ENCODE measurements around the gene CCDC85C.
A peak's percentile ranks its signal among the peaks of the same experiment; 100 is the strongest.

The CCDC85C gene

GRCh38 chr14:99538733-99539132, 65.3 kb downstream of the CCDC85C start:
- TF ChIP-seq CTCF (IDR thresholded peaks at IDR 0.05; ENCODE audit: low read depth, low read length): no peak

GRCh38 chr14:99538275-99538674, 65.7 kb downstream of the CCDC85C start:
- peak in 1 of 2 donors; percentile 25 for DNase-seq (ENCODE audit: low read depth in 2 of 2)
- peak; percentile 16 for TF ChIP-seq CTCF (IDR thresholded peaks at IDR 0.05; ENCODE audit: low read depth, low read length)
- H3K4me3 ChIP-seq (replicated peaks in 1 of 2; ENCODE audit: low read depth in 2 of 2, low read length in 2 of 2): no peak overlapping the region

More at GRCh38 chr14:99538733-99539132, 65.3 kb downstream of the CCDC85C start:
- no peak overlapping the region for H3K4me3 ChIP-seq (replicated peaks in 1 of 2; ENCODE audit: low read depth in 2 of 2, low read length in 2 of 2)
- DNase-seq (ENCODE audit: low read depth in 2 of 2): no peak

- no peak for TF ChIP-seq CTCF (IDR thresholded peaks at IDR 0.05; ENCODE audit: low read depth, low read length)
- no peak overlapping the region for H3K4me3 ChIP-seq (replicated peaks in 1 of 2; ENCODE audit: low read depth in 2 of 2, low read length in 2 of 2)
- DNase-seq (ENCODE audit: low read depth in 2 of 2): peak; percentile 76 to 80
Observed at GRCh38 chr14:99537399-99537798, 66.6 kb downstream of the CCDC85C start.

GRCh38 chr14:99535908-99536778, 67.9 kb downstream of the CCDC85C start:
- TF ChIP-seq CTCF (IDR thresholded peaks at IDR 0.05; ENCODE audit: low read depth, low read length): no peak
- no peak overlapping the region for H3K4me3 ChIP-seq (replicated peaks in 1 of 2; ENCODE audit: low read depth in 2 of 2, low read length in 2 of 2)
- DNase-seq (ENCODE audit: low read depth in 2 of 2): no peak

GRCh38 chr14:99535448-99535847, 68.6 kb downstream of the CCDC85C start:
- no peak overlapping the region for H3K4me3 ChIP-seq (replicated peaks in 1 of 2; ENCODE audit: low read depth in 2 of 2, low read length in 2 of 2)
- no peak for TF ChIP-seq CTCF (IDR thresholded peaks at IDR 0.05; ENCODE audit: low read depth, low read length)
- no peak for DNase-seq (ENCODE audit: low read depth in 2 of 2)

GRCh38 chr14:99534863-99535262, 69.1 kb downstream of the CCDC85C start:
- DNase-seq (ENCODE audit: low read depth in 2 of 2): no peak
- H3K4me3 ChIP-seq (replicated peaks in 1 of 2; ENCODE audit: low read depth in 2 of 2, low read length in 2 of 2): no peak overlapping the region
- TF ChIP-seq CTCF (IDR thresholded peaks at IDR 0.05; ENCODE audit: low read depth, low read length): no peak

Data from cardiac fibroblast (primary cell).